ENCODE data around the gene CYP4F3.

Gene CYP4F3

DNA sequence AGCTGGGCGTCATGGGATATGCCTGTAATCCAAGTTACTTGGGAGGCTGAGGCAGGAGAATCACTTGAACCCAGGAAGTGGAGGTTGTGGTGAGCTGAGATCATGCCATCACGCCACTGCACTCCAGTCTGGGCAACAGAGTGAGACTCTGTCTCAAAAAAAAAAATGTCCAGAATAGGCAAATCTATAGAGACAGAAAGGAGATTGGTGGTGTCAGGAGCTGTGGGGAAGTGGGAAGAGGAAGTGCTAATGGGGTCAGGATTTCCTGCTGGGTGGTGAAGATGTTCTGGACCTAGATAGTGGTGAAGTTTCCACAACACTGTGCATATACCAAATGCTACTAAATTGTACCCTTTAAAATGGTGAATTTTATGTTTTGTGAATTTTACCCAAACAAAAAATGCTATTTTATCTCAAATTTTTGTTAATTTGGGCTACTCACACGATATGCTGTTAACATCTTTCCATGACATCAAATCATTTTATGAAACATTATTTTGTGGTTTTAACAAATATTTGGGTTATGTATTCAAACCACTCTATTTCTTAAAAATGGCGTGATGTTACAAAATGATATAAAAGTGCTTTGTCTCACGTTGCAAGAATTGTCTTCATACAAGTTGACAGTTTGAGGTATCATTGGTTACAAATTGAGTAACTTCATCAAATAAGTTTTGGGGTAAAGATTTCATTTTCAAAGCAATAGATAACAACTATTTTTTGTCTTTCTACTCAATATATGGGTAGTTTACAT, 7.4 kb upstream of the CYP4F3 start:
- TF ChIP-seq CTCF (conservative IDR thresholded peaks at IDR 0.05; ENCODE audit: control insufficient read depth, insufficient read depth, low read depth, low read length): no peak
- no peak for DNase-seq (ENCODE audit: low read depth)
- no peak overlapping the region for H3K4me3 ChIP-seq (ENCODE audit: control insufficient read depth, low read depth, low read length)

DNA sequence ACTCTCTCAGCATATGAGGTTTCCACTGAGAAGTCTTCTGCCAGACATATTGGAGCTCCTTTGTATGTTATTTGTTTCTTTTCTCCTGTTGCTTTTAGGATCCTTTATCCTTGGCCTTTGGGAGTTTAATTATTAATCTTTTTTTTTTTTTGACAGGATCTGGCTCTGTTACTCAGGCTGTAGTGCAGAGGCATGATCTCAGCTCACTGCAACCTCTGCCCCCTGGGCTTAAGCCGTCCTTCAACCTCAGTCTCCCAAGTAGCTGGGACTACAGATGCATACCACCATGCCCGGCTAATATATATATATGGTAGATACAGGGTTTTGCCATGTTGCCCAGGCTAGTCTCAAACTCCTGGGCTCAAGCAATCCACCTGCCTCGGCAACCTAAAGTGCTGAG, 6.6 kb upstream of the CYP4F3 start:
- no peak for DNase-seq (ENCODE audit: low read depth)
- TF ChIP-seq CTCF (conservative IDR thresholded peaks at IDR 0.05; ENCODE audit: control insufficient read depth, insufficient read depth, low read depth, low read length): no peak
- H3K4me3 ChIP-seq (ENCODE audit: control insufficient read depth, low read depth, low read length): no peak overlapping the region

DNA sequence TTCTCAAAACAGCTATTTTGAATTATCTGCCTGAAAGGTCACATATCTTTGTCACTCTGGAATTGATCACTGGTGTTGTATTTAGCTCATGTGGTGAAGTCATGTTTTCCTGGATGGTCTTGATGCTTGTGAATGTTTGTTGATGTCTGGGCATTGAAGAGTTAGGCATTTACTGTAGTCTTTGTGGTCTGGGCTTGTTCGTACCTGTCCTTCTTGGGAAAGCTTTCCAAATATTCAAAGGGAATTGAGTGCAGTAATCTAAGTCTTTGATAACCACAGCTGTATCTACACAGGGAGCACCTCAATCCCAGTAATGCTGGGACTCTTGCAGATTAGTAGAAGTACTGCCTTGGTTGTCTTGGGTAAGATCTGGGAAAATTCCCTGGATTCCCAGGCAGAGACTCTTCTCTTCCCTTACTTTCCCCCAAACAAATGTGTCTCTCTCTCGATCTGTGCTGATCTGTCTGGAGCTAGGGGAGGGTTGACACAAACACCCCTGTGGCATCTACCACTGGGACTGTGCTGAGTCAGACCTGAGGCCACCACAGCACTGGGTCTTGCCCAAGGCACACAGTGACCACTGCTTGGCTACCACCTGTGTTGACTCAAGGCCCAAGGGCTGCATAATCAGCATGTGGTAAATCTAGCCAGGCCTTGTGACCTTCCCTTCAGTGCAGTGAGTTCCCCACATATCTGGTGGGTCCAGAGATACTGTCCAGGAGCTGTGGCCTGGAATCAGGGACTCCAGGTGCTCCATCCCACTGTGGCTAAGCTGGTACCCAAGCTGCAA, 5.5 kb upstream of the CYP4F3 start:
- TF ChIP-seq CTCF (conservative IDR thresholded peaks at IDR 0.05; ENCODE audit: control insufficient read depth, insufficient read depth, low read depth, low read length): no peak
- H3K4me3 ChIP-seq (ENCODE audit: control insufficient read depth, low read depth, low read length): no peak overlapping the region
- no peak for DNase-seq (ENCODE audit: low read depth)

- DNase-seq (ENCODE audit: low read depth): no peak
- TF ChIP-seq CTCF (conservative IDR thresholded peaks at IDR 0.05; ENCODE audit: control insufficient read depth, insufficient read depth, low read depth, low read length): no peak
Observed at GRCh38 chr19:15636026-15636425, 4.7 kb upstream of the CYP4F3 start.

GRCh38 chr19:15639596-15639995, 1.1 kb upstream of the CYP4F3 start:
- H3K4me3 ChIP-seq (ENCODE audit: control insufficient read depth, low read depth, low read length): no peak overlapping the region
- TF ChIP-seq CTCF (conservative IDR thresholded peaks at IDR 0.05; ENCODE audit: control insufficient read depth, insufficient read depth, low read depth, low read length): no peak
- no peak for DNase-seq (ENCODE audit: low read depth)

More at GRCh38 chr19:15636026-15636425, 4.7 kb upstream of the CYP4F3 start:
- no peak overlapping the region for H3K4me3 ChIP-seq (ENCODE audit: control insufficient read depth, low read depth, low read length)

GRCh38 chr19:15640904-15641597, 354 bp downstream of the CYP4F3 start:
- no peak overlapping the region for H3K4me3 ChIP-seq (ENCODE audit: control insufficient read depth, low read depth, low read length)
- no peak for TF ChIP-seq CTCF (conservative IDR thresholded peaks at IDR 0.05; ENCODE audit: control insufficient read depth, insufficient read depth, low read depth, low read length)
- DNase-seq (ENCODE audit: low read depth): no peak

All from fibroblast of mammary gland (primary cell).